Activated effector memory CD4-positive, alpha-beta T cell treated with anti-CD3 and anti-CD28 coated beads, Interleukin-2, amount 50 U/mL, for 16 hours (primary cell): ENCODE measurements around the gene EEF1AKMT3.

Experiments
- DNase-seq: peaks from one replicate; pipeline ENCODE4 v3.0.0-alpha.2; 2020

EEF1AKMT3 gene

GRCh38 chr12:57821474-57822214 is 49.2 kb downstream of the EEF1AKMT3 start:
- peak; percentile 30 for DNase-seq

- DNase-seq: peak; percentile 14
Measured at GRCh38 chr12:57822392-57823130, 50.1 kb downstream of the EEF1AKMT3 start.

GRCh38 chr12:57823131-57823907 is 50.9 kb downstream of the EEF1AKMT3 start:
- DNase-seq: no peak

GRCh38 chr12:57823908-57824640 is 51.7 kb downstream of the EEF1AKMT3 start:
- DNase-seq: no peak

- DNase-seq: no peak
Measured at GRCh38 chr12:57825451-57825850, 53.0 kb downstream of the EEF1AKMT3 start.

GRCh38 chr12:57826400-57826799 is 54.0 kb downstream of the EEF1AKMT3 start:
- no peak for DNase-seq

GRCh38 chr12:57826966-57827365 is 54.6 kb downstream of the EEF1AKMT3 start:
- DNase-seq: no peak

- no peak for DNase-seq
Measured at GRCh38 chr12:57829025-57829777, 56.8 kb downstream of the EEF1AKMT3 start.

GRCh38 chr12:57830393-57830792 is 58.0 kb downstream of the EEF1AKMT3 start:
- no peak for DNase-seq
